Cardiac fibroblast (primary cell): ENCODE measurements around the gene RTN4RL1.

Experiments
- DNase-seq, 2 donors: peaks; one replicate each; pipeline versions ENCODE4 v3.0.0 to v3.0.0-alpha.2; 2010; ENCODE audit warnings: low read depth in 2 of 2
- H3K4me3 ChIP-seq, 2 donors: replicated peaks in 1 of 2; 1 replicate in 1 of 2; 2 replicates in 1 of 2; pipeline ENCODE4 v1.5.1; 2011; ENCODE audit warnings: low read depth in 2 of 2, low read length in 2 of 2, mild to moderate bottlenecking in 2 of 2, moderate library complexity in 1 of 2
- TF ChIP-seq, protein P1 (sequence below): IDR thresholded peaks from one replicate; pipeline ENCODE4 v1.5.1; 2011; ENCODE audit warnings: low read depth, mild to moderate bottlenecking, low read length, inconsistent platforms

The RTN4RL1 gene

DNA sequence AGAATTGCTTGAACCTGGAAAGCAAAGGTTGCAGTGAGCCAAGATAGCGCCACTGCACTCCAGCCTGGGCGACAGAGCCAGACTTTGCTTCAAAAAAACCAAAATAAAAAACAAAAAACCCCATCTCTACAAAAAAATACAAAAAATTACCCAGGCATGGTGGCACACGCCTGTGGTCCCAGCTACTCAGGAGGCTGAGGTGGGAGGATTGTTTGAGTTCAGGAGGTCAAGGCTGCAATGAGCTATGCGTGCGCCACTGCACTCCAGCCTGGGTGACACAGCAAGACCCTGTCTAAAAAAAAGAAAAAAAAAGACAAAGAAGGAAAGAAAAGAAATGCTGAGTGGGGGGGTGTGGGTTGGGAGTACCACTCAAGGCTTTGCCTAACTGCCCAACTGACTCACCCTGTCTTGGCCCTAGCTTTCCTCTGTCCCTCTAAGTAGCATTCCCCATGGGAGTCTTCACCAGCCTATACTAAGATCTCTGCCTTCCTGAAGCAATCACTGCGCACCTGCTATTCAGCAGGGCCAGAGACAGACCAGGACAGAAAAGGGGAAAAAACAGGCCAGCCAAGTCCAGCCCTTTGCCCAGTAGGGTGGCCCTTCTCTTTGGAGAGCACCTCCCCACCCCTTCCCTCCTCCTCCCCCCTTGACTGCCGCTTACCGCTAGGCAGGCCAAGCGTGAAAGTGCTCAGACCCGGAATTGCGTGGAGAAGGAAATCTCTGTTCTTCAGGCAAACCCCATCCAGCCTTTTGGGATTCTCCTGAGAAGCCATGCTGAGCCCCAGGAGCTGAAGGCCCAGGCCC lies 45.8 kb downstream of the RTN4RL1 start:
- no peak overlapping the region for H3K4me3 ChIP-seq
- TF ChIP-seq, protein P1, sequence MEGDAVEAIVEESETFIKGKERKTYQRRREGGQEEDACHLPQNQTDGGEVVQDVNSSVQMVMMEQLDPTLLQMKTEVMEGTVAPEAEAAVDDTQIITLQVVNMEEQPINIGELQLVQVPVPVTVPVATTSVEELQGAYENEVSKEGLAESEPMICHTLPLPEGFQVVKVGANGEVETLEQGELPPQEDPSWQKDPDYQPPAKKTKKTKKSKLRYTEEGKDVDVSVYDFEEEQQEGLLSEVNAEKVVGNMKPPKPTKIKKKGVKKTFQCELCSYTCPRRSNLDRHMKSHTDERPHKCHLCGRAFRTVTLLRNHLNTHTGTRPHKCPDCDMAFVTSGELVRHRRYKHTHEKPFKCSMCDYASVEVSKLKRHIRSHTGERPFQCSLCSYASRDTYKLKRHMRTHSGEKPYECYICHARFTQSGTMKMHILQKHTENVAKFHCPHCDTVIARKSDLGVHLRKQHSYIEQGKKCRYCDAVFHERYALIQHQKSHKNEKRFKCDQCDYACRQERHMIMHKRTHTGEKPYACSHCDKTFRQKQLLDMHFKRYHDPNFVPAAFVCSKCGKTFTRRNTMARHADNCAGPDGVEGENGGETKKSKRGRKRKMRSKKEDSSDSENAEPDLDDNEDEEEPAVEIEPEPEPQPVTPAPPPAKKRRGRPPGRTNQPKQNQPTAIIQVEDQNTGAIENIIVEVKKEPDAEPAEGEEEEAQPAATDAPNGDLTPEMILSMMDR: no peak
- no peak for DNase-seq

DNA sequence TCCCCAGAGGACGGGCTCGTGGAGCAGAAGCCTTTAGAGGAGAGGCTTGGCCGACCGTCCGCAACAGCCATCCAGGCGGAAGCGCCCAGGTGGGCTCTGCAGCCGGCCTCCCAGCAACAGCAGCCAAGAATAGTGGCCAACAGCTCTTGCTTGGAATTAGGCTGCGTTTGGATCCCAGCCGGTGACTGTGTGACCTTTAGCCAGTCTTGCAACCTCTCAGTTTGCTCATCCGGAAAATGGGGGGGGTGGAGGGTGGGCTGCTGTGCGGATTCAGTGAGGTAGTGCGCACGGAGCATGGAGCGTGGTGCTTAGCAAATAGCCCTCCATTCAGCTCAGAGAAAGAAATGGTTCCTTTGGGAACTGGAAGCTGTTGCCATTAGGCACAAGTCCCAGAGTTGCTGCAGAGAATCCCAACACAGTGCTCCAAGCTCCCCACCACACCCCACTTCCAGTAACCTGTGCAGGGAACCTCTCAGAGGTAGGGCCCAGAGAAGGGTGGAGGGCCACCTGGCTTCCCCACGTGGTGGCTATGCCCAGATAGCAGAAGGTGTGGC lies 46.7 kb downstream of the RTN4RL1 start:
- TF ChIP-seq, protein P1: no peak
- no peak overlapping the region for H3K4me3 ChIP-seq
- DNase-seq: no peak

DNA sequence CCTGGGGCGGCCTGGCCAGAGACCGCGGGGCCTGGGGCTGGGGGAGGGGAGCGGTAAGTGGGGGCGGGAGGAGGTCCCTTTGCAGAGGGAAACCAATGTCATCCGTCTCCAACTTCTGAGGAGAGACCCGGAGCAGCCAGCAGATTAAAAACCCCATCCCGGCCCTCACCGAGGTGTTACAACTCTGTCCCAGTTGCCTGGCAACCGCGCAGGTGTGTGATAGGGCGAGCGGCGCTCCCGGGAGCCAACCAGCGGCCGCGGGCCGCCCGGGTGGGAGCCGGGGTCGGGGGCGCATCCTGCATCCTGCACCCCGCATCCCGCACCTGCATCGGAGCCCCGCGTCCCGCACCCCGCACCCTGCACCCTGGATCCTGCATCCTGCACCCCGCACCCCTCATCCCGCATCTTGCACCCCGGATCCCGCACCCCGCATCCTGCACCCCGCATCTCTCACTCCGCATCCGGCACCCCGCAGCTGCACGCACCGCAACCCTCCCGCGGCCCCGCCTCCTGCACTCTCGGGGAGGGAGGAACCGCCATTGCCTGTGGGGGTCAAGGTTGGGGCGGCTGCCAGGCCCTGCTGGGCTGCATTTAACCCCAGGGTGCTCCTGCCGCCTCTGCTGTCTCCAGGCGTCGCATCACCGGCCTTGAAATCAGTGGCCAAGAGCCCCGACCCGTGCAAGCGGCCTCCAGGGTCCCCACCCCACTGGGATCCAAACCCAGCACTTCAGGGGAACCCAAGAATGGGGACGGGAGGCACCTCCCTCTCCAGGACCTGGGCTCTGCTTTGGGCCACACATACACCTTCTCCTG lies 47.3 kb downstream of the RTN4RL1 start:
- TF ChIP-seq, protein P1: no peak
- DNase-seq: no peak

DNA sequence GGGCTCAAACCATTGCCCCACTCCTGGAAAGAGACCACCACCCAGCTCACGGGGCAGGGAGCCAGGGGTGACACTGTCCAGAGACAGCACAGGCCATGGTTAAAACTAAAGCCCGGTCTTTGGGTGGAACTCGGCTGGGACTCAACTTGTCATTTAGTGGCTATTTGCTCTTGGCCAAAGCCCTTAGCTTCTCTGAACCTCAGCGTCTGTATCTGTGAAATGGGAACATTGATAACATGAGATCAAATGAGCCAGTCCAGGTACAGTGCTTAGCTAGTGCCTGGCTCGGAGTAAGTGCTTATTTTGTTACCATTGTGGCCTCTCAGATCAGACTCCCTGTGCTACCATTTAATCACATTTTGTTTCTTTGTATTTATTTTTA lies 48.5 kb downstream of the RTN4RL1 start:
- TF ChIP-seq, protein P1: no peak
- no peak for DNase-seq
- no peak overlapping the region for H3K4me3 ChIP-seq

More for the DNA sequence above, 47.3 kb downstream of the RTN4RL1 start:
- no peak overlapping the region for H3K4me3 ChIP-seq

DNA sequence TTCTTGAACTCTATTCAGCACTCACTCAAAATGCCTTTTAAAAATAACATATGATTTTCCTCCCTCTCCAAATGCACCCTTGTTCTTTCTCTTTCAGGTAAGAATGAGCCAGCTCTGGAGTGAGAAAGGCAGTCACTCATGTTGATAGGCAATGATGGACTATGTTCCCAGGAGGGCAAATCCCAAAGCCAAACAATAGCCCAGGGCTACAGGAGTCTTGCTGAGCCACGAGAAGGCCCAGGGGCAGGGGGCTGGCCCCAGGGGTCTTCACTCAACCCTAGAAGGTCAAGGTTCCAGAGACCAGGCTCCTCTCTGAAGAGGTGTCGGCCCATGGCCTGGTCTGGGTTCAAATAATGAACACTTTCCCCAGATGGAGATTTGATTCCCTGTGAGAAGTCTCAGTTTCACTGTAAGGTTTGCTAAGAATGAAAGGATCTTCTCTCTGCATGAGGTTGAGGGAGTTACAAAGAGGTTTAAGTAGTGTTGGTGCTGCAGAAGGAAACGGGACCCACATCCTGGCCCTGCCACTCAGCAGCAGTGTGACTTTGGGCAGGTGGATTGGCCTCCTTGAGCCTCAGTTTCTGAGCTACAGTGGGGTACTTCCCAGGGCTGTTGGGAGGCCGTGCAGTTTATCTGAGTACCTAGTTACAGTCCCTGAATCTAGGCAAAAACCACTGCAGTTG lies 49.0 kb downstream of the RTN4RL1 start:
- no peak for DNase-seq
- TF ChIP-seq, protein P1: no peak
- no peak overlapping the region for H3K4me3 ChIP-seq

DNA sequence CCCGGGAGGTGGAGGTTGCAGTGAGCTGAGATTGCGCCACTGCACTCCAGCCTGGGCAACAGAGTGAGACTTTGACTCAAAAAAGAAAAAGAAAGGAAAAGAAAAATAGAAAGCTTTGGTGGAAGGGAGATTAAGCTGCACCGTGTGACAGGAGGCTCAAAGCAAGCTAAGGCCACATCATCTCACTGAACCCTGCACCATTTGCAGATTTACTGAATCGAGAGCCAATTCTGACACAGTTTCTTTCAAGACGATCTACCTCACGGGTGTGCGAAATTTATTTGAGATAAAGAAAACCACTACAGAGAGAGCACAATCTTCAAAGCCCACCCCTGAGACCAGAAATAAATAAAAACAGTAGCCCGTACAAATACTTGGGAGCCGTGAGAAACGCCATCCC lies 49.6 kb downstream of the RTN4RL1 start:
- TF ChIP-seq, protein P1: no peak
- no peak for DNase-seq
- H3K4me3 ChIP-seq: no peak overlapping the region
